GM18508 (cell line): ENCODE measurements around the gene DPP4.

Source experiments
- ATAC-seq: cut with Tn5 transposase; IDR thresholded peaks from one replicate; pipeline ENCODE4 v1.9.1; 2021; ENCODE audit warnings: moderate number of reproducible peaks; ENCODE audit not compliant: insufficient read depth, unreplicated experiment

Gene DPP4

DNA sequence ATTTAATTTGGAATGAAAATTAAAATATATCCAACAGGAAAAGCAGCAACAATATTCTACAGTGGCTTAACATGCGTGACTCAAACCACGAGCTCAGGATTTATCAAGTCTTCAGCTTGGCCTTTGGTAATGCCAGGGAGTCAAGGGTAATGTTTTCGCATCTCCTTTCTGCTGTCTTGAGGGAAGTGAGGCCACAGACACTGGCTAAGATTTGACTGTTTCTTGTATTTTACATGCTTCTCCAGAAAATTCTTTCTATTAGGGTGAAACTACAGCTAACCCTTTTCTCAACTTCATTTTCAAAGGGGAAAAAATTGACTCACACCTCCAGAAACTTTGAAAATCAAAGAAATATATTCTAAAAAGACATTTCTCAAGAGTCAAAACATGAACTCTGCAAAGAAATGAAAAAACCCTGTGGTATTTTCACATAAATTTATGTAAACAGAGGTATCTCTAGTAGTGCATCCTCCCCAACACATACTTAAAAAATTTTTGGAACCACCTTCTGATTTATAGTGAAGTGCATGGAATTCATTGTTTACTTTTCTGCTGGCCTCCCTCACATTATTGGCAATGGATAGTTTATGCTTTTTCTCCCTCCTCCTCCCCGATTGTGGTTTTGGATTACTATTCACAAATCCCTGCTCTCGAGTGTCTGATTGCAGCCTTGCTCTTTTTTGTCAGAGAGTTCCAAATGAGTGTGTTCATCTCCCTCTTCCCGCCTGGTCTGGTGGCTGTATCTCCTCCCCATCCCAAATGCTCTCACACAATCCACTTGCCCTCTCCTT is 48.7 kb downstream of the DPP4 start:
- no peak for ATAC-seq

DNA sequence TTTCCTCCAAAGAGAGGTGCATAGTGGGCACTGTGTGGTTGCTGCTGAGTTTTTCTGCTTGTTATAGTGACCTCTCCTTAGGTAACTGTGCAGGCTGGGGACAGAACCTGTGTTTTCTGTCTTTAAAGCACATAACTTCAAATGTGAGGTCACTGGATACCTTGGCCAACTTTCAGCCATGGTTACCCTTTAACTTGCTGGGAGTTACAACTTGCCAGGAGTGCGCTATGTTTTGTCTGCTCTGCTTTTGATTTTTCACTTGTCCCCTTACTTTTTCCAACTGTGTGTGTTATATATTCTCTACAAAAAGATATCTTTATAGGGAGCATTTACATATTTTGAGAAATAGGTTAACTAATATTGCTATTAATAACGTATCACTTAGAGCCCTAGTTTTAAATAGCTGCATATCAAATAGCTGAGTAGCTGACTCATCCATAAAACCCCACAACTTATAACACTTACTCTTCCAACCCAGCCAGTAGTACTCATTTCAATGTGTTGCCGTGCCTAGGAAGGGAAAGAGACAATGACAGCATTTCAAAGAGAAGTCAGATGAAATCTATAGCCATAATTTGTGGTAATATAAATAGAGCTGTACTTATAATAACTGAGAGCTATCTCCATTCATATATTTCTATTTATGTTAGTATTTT is 51.6 kb downstream of the DPP4 start:
- no peak for ATAC-seq

DNA sequence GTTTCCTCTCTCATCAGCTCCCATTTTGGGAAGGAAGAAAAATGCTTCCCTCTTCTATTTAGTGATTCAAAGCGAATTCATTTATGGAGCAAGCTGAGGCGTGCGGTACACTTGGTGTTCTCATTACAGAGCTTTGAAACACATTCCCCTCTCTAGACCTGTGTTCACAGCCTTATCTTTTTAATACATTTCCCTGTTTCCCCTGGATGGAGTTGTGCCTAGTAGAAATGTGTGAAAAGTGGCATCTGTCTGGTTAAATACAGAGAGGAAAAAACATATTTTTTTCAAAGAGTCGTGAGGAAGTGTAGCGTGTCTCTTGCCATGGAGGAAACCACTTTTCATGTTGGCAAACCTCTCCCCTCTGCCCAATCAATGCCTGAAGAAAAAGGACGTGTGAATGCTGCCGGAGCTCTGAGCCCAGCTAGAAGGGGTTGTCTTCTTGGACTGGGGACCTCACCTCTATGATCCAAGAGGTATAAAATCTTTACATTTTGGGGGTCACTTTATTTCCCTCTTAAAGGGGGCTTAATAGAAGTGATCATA is 52.4 kb downstream of the DPP4 start:
- ATAC-seq, result no peak

DNA sequence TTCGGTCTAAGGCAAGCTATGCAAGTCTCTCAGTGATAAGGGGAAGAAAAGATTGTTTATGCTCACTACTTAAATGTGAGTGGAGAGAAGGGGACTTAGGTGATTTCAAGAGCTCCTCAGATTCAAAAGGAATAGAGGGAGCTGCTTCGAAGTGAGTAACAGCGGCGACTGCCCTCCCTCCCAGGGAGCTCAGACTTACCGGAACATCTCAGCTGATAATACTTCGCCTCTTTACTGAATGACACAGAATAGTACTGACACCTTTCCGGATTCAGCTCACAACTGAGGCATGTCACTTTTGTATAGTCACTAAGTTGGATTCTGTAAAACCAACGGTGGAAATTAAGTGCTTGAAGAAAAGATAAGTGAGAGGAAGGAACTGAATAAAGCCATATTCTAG is 55.5 kb downstream of the DPP4 start:
- ATAC-seq, result no peak

DNA sequence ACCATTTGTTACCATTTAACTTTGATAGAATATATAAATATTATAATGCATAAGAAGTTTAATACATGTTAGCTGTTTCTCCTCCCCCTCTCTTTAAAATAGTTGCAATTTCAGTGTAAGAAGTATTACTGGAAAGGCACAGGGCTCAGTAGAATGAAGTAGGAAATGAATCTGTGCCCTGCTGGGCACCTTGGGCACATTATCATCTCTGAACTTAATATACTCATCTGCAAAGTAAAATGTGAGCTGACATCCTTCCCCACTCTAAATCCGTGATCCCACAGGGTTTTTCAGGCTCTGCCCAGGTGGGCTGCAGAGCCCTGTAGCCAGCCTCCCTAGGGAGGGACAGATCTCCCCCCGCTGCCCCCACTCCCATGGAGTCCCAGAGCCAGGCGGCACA is 56.8 kb downstream of the DPP4 start:
- no peak for ATAC-seq

DNA sequence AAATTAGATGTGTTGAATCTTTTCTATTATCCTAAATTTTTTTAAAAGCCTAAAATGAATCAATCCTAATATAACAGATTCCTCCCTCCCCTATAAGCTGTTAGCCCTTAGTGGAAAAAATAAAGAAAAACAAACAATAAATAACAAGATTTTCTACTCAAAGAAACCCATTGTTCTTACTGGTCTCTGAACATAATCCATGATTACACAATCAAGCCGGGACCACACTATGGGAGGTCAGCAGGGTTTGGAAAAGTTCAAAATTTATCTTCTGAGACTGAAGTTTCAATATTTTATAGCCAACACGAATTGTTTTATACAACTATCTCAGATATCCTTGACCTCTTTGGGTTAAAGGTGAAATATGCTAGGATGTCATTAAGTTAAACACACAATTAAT is 57.9 kb downstream of the DPP4 start:
- ATAC-seq, result no peak

DNA sequence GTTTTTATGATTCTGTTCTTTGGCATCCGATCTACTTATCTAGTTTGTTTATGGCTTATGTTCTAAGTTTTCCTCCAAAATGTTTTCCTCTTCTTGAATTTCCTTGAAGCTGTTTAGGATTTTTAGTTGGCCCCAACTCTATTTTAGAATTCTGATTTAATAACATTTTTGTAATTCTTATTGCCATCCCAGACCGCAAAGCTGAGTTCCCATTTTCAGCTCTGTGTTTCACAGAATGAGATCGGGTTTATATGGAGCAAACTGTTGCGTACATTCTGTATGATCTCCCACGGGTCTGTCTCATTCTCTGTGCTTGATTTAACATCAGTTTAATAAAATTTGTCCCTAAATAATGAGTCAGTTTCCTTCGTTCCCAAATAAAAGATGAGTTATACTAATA is 59.3 kb downstream of the DPP4 start:
- ATAC-seq, result no peak

DNA sequence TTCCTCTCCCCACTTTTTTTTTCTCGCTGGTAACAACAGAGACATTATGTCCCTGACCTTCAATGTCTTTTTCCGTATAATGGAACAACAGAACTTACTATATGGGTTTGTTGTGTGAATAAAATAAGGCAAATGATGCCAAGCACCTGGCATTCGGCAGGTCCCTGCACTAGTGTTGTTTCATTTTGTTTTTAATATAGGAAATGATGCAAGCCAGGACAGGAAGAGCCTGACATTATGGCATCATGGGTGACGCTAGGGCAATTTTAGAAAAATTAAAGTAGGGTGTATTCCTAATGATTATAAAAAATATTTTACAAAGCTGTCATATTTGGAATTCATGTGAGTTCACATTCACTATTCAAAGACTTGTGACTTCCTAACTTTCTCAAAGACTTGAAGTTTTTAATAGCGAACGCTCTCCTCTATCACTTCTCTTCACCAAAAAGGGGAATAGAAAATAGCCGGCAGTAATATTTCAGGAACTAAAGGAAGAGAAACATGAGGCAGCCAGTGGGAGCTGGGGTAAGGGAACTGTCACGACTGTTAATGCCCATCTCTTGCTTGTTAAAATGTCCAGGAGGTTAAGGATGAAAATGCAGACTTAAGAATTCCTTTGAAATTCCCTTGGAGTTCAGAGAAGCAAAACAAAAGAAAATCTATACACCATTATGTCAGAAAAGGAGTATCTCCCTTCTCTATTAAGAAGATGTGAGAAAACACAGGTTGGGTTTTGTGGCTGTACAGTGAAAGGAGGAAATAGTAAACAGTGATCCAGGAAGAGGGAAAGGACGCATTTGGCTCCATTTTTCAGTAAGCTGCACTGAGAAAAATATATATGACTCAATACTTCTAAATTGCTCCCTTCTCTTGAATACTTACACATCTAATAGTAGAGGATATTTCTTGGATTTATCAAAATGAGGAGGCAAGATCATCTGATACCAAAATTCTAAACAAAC is 60.2 kb downstream of the DPP4 start:
- no peak for ATAC-seq

DNA sequence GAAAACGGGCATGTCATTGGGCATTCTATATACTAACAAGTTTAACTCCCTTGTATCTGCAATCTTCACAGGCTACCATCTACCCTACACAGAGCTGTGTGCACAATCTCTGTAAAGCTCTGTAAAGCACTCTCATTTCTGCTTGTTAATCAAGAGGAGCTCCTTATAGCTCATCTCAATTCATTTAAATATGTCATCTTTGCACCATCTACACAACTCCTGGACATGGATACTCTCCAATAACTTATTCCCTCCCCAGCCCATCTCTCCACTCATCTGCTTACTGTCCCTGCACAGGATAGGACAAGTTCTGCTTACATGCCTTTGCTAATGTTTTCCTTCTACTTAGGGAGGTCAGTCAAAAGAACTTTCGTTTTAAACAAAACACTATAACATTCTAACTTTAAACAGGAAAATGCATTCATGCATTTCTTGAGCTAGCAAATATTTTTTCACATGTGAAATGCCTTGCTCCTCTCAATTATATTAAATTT is 61.4 kb downstream of the DPP4 start:
- ATAC-seq, result no peak

DNA sequence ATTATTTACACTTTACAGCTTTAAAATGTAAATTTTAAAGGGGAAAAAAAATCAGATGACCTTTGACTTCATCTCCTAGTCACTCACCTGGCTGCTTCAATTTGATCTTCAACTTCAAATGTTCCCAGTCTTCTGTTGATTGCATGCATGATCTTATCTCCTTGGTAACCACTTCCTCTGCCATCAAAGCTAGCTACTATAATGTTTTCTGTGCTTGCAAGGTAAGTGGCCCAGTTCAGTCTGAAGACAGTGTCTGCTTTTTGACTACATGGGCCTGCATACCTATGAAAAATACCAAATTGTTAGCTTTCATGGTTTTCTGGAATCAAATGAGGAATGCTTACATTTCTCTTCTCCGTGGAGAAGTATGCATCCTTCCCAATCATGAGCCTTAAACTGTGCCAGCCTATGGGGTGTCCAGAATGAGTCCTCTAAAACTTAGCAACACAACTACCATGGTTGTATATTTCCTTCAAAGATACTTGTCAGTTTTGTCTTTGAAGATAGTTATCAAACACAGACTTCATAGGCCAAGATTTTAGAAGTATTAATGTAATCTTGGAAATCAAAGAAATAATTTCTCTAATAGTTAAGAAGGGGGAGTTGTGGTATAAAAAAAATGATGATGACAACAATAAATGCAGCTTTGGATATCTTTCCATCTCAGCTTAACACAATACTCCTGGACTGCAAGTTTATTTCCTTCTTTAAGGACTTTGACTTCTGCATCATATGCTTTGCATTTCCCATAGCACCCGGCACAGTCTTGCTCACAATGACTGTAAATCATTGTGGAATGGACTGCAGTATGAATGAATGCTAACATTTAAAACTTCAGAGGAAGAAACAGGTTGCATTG is 62.1 kb downstream of the DPP4 start:
- no peak for ATAC-seq

DNA sequence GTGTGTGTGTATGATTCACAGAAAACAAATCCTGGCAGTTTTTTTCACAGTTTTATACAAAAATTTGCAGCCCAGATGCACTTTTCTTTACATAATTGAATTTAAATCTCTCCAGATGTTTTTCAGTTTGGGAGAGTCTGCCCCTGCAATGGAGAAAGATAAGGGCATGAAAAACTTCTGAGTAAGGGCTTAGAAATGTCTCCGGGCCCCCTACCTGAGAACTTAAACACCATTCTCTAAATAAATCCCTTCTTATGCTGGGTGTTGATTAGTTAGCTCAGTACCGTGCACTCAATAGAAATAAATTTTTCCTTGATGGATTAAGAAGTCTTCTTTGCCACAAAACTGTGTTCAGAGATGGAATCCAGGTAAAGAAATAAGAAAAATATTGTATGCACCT is 64.5 kb downstream of the DPP4 start:
- ATAC-seq, result no peak

DNA sequence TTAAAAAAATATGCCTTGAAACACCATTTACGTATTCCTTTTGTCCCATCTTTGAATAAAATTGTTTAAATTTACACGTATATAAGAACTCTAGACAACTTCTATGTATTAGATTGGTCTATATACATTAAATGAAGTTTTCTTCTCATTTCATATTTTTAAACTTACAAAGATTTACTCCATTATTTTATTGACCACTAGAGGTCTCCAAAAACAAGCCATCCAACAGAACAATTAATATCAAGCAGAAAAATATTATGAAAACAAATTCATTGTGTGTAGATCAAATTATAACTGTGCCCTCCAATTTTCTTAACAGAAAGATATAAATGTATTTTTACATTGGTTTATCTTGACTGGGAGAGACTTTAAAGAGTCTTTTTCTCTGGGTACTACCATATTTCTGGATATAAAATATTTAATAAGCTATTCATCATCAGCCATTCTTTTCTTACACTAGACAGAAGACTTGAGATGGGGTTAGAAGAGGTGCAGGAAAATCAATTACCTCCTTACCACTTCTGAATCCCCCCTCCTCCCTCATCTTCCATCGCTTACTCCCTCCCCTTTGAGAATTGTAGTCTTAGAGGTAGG is 66.5 kb downstream of the DPP4 start:
- no peak for ATAC-seq

DNA sequence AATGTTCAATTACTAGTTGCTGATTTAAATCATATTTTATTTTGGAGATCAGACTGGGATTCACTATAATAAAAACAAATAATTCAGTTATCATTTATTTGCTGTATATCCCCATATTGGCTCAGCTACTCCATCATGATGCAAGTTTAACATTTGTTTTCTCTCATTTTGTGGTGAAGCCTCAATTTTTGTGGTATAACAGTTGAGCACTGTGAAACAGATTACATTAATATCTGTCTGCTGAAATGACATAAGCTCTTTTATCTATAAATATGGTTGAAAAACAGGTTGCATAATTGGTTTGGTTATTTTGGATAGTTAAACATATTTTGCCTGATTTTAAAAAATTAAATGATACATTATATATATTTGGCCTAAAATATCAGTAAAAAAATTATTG is 67.7 kb downstream of the DPP4 start:
- no peak for ATAC-seq

DNA sequence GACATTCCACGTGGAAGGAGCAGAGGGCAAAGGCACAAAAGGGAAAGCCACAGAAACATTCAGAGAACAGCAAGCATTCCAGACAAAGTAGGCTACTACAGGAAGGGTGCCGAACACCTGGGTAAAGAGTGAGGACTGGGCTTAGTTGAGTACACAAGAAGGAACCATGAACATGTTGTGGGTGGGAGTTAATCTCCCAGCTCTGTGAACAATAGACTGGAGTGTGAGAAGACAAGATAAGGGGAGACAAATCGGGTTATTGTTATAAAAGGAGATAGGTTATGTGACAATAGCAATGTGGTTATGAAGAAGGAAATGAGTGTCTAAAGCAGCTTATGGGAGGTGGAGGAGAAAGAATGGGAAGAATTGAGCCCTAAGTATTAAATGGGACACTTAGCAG is 70.0 kb downstream of the DPP4 start:
- no peak for ATAC-seq

DNA sequence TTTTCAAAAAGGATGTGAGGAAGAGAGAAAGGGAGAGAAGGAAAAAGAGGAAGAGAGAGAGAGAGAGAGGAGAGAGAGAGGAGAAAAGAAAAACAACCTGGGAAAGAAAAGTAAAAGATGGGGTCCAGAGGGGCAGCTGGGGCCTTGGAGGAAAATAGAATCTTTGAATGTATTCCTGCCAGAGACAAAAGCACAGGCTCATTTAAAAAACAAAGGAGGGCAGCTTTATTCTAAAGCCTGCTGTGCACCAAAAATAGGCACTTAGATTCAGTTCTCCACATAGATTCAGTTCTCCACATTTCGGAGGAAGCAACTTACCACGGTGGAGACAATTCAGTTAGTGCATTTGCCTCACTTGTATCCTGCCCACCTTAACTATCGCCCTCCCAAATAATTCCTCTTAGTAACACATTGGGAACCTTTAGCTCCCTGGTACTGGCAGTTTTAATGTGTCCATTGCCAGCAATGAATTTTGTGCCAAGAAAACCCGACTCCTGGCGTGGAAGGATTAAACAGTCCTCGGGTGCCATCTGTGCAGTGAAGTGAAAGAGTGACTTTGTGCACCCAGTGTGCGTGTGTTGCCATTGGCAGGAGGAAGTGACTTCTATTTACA is 71.3 kb downstream of the DPP4 start:
- ATAC-seq, result no peak

DNA sequence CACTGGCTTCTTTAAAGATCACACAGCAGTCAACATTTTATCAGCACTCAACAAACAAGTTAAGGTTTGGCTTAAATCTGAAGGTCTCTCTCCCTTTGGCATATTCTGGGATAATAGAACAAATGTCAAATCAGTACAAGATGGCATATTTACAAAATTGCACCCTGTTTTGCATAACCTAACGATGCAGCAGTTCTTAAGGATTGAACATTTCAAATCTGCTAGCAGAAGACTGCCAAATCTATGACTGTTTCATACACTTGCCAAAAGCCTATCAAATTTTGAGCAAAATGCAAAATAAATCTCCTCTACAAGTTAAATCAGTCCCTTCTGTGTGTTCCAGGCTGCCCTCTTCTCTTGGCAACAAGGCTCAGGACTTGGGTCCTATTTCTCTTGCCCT is 73.6 kb downstream of the DPP4 start:
- ATAC-seq, result no peak

DNA sequence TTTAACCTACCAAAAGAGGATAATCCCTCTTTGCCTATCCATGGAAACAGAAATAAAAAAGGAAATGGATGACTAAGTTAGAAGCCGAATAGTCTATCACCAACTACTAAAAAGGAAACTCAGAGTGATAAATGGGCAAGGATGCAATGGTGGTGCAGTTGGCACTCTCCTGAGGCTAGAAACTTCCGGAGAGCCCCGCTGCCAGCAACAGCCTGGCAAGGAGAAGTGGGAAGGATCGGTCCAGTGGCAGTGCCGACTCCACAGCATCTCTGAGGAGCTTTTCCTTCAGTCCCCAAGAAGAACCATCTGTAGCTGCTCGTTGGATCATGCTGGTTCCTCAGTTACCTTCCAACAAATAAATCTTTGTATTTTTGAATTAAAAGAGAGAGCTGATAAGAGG is 74.7 kb downstream of the DPP4 start:
- ATAC-seq, result no peak

DNA sequence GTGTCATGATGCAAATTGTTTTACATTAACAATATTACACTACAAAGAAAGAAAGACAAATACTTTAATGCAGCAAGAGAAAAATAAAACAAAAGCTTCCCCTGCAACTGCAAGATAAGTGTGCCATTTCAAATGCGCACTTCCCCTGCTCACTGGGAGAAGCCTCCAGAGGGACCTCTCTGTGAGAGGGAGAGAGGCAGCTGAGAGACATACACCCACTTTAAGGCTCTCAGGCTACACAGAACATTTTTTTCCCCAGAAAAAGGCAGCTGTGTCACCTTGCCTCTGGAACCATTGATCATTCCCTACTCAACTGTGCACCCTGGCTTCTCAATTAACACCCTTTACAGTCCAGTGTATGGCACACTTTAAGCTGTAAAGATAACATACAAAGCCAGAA is 75.2 kb downstream of the DPP4 start:
- no peak for ATAC-seq

DNA sequence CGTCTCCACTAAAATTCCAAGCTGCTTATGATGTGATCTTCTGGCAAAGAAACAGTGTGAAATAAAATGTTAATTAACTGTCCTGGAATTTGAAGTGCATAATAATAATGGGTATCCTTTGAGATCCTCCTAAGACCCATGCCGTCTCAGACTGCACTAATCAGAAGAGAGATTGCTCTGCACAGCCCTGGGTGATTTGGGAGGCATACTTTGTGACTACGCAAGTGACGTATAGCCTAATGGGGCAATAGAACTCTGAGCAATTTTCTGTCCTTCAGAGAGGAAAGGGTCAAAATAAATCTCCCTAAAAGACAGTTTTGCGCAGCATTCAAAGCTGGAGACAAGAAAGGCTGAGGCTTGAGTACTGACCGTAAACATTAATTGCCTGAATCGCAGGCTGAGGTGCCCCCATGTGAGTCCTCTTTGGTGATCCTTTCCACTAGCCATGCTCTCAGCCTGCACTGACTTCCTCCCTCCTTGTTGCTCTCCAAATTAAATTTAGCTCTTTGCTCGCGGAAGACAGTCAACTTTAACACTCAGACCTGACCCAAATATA is 76.0 kb downstream of the DPP4 start:
- ATAC-seq, result no peak
